ENCODE results near the gene LIMD2. TPM values are rescaled to one million over a fixed set of nuclear protein-coding genes. Genes with fewer than 3 reads are reported as not detected.

Gene LIMD2
- total RNA-seq, 1 experiment from 2014 or later: 93.5 TPM

GRCh38 chr17:63741408-63742173 lies 41.7 kb upstream of the LIMD2 start, which contains the start of gene STRADA:
Gene STRADA, minus strand, starts transcription at chr17:63741799. Its CDS starts 13,430 bp downstream, at chr17:63728369.
- H3K23me2 ChIP-seq (ENCODE audit: insufficient read length, low read depth, low read length, poor library complexity, severe bottlenecking): peaks cover 16% of the 10 kb centered on the region
- H3K14ac ChIP-seq (ENCODE audit: insufficient read depth, low read length): peak within 1 kb of the TSS; percentile 92
- H2BK15ac ChIP-seq (ENCODE audit: low read depth, low read length): no peak within 1 kb of the TSS
- H3K23ac ChIP-seq (ENCODE audit: insufficient read length, low read depth, low read length): no peak within 1 kb of the TSS
- H3T11ph ChIP-seq (ENCODE audit: low read length): no peak within 1 kb of the TSS
- H2BK12ac ChIP-seq (ENCODE audit: insufficient read length, low read depth, low read length): no peak within 1 kb of the TSS
- no peaks in the 10 kb centered on the region for H3K79me2 ChIP-seq (ENCODE audit: insufficient read depth, low read length)
- H4K8ac ChIP-seq (replicated peaks; ENCODE audit: insufficient read length, low read depth, low read length): no peak within 1 kb of the TSS
- no peaks in the 10 kb centered on the region for H3K4me1 ChIP-seq (ENCODE audit: insufficient read depth, low read length)
- peak; percentile 100 for DNase-seq
- no CpG with 5 or more reads among the region's 61 CpGs for WGBS (ENCODE audit: extremely low coverage, insufficient read length, low lambda C conversion rate)
- Mint-ChIP-seq H3K4me1 (peaks cover 10 to 13% of the 10 kb centered on the region in 2 experiments), H3K9me3 (no peaks in the 10 kb centered on the region), H3K27me3 (ENCODE audit: low read depth) (no peaks in the 10 kb centered on the region), H3K27ac (peak within 1 kb of the TSS; percentile 97 to 98 (median 98)), H3K36me3 (ENCODE audit: insufficient read depth in 1 of 3, low read depth in 3 of 3) (peaks cover 5 to 12% (median 10%) of the 10 kb centered on the region in 3 experiments; a peak in 4 of 7 replicates), H3K4me3 (peak within 1 kb of the TSS; percentile 90 to 99)
- no peak within 1 kb of the TSS for H2AK5ac ChIP-seq (ENCODE audit: insufficient read length, low read length)
- H4K20me1 ChIP-seq (ENCODE audit: control insufficient read depth, insufficient read depth, insufficient read length): no peaks in the 10 kb centered on the region
- no peak within 1 kb of the TSS for H4K91ac ChIP-seq (ENCODE audit: insufficient read length, low read depth, low read length)
- H3K27ac ChIP-seq (ENCODE audit: insufficient read length, low read depth, low read length): peak within 1 kb of the TSS; percentile 49
- peak within 1 kb of the TSS; percentile 61 for H3K9ac ChIP-seq (ENCODE audit: extremely low read depth, insufficient read length, low read length)
- H3K9me3 ChIP-seq (ENCODE audit: control insufficient read depth, low read depth, low read length): no peaks in the 10 kb centered on the region
- peak within 1 kb of the TSS; percentile 76 for H3K18ac ChIP-seq (ENCODE audit: insufficient read length, low read depth, low read length)
- H2BK20ac ChIP-seq (ENCODE audit: low read depth, low read length, poor library complexity, severe bottlenecking): no peak within 1 kb of the TSS
- peak within 1 kb of the TSS; percentile 88 for H3K4me2 ChIP-seq (ENCODE audit: insufficient read depth, insufficient read length, low read length)
- H2BK120ac ChIP-seq (ENCODE audit: low read depth, low read length, poor library complexity, severe bottlenecking): peak within 1 kb of the TSS; percentile 78
- H4K5ac ChIP-seq (ENCODE audit: insufficient read length, low read depth, low read length): no peak within 1 kb of the TSS
- TF ChIP-seq CTCF (conservative IDR thresholded peaks at IDR 0.05): no peak
- no peak within 1 kb of the TSS for H3K4ac ChIP-seq (ENCODE audit: low read depth, low read length)
- no peak within 1 kb of the TSS for H3K56ac ChIP-seq (ENCODE audit: insufficient read length, low read depth, low read length)
- no peak within 1 kb of the TSS for H2AFZ ChIP-seq (ENCODE audit: low read length)
- H2BK5ac ChIP-seq (ENCODE audit: insufficient read length, low read length): no peak within 1 kb of the TSS
- no peaks in the 10 kb centered on the region for H3K79me1 ChIP-seq (ENCODE audit: insufficient read depth, low read depth, low read length, poor library complexity, severe bottlenecking)
- H3K27me3 ChIP-seq (ENCODE audit: insufficient read depth, low read length): no peaks in the 10 kb centered on the region
